ENCODE results near the gene DICER1.

DNA sequence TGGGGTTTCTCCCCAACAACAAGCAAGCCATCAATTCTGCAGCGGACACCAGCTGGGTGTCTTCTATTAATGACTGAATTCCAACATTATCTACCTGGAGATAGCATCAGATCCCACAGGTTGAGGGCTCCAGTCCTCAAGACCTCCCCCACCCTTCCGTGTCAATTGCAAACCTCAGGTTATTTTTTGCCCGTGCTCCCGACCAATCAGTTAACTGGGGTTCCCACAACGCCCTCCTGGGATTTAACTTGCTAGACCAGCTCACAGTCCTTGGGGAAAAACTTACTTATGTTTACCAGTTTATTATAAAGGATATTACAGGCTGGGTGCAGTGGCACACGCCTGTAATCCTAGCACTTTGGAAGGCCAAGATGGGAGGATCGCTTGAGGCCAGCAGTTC lies 9.7 kb downstream of the DICER1 start:
- TF ChIP-seq, protein P1, sequence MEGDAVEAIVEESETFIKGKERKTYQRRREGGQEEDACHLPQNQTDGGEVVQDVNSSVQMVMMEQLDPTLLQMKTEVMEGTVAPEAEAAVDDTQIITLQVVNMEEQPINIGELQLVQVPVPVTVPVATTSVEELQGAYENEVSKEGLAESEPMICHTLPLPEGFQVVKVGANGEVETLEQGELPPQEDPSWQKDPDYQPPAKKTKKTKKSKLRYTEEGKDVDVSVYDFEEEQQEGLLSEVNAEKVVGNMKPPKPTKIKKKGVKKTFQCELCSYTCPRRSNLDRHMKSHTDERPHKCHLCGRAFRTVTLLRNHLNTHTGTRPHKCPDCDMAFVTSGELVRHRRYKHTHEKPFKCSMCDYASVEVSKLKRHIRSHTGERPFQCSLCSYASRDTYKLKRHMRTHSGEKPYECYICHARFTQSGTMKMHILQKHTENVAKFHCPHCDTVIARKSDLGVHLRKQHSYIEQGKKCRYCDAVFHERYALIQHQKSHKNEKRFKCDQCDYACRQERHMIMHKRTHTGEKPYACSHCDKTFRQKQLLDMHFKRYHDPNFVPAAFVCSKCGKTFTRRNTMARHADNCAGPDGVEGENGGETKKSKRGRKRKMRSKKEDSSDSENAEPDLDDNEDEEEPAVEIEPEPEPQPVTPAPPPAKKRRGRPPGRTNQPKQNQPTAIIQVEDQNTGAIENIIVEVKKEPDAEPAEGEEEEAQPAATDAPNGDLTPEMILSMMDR (IDR thresholded peaks at IDR 0.05; ENCODE audit: borderline replicate concordance, extremely low read depth, low read length, poor library complexity, severe bottlenecking), result no peak
- TF ChIP-seq EZH2 (IDR thresholded peaks at IDR 0.05; ENCODE audit: borderline replicate concordance, low read depth, low read length, severe bottlenecking), result no peak

Data from DND-41 (cell line).